Gastroesophageal sphincter (tissue), 3 donors: ENCODE data around the gene PLEKHG5.

Experiments
- POLR2A ChIP-seq, 2 donors: fragments of 450-650 bp; IDR thresholded peaks; one replicate each; pipeline ENCODE4 v1.6.1; 2017; ENCODE audit warnings: antibody characterized with exemption in 2 of 2, mild to moderate bottlenecking in 2 of 2, moderate library complexity in 1 of 2
- TF ChIP-seq, protein P1 (sequence below), 4 experiments: fragments of 200-600 bp in 2 of 4; fragments of 450-650 bp in 2 of 4; sonication (generic) in 1 of 4; IDR thresholded peaks; one replicate each; pipeline ENCODE4 v1.5.1; 2017 to 2019; ENCODE audit warnings: antibody characterized with exemption in 4 of 4, mild to moderate bottlenecking in 2 of 4, moderate library complexity in 2 of 4

- TF ChIP-seq, protein P1, sequence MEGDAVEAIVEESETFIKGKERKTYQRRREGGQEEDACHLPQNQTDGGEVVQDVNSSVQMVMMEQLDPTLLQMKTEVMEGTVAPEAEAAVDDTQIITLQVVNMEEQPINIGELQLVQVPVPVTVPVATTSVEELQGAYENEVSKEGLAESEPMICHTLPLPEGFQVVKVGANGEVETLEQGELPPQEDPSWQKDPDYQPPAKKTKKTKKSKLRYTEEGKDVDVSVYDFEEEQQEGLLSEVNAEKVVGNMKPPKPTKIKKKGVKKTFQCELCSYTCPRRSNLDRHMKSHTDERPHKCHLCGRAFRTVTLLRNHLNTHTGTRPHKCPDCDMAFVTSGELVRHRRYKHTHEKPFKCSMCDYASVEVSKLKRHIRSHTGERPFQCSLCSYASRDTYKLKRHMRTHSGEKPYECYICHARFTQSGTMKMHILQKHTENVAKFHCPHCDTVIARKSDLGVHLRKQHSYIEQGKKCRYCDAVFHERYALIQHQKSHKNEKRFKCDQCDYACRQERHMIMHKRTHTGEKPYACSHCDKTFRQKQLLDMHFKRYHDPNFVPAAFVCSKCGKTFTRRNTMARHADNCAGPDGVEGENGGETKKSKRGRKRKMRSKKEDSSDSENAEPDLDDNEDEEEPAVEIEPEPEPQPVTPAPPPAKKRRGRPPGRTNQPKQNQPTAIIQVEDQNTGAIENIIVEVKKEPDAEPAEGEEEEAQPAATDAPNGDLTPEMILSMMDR (IDR thresholded peaks at IDR 0.05) = no peak
- no peak for TF ChIP-seq POLR2A (IDR thresholded peaks at IDR 0.05)
Measured at GRCh38 chr1:6471086-6471969, 20.1 kb downstream of the PLEKHG5 start.
